IMR-90 (cell line): ENCODE measurements around the gene ABCD1. TPM values are rescaled to one million over a fixed set of nuclear protein-coding genes. Genes with fewer than 3 reads are reported as not detected.

ENCODE experiments used
- ATAC-seq: fragments of 200-7000 bp; cut with Tn5 transposase; 2 replicates; pipeline ENCODE4 v1.9.1; 2020; ENCODE audit warnings: low read depth, mild to moderate bottlenecking, moderate library complexity
- BruUV-seq: library from RNA; stranded (reverse); fragments of 400-500 nt; replicated peaks from 2 replicates; lab custom pipeline; 2021; lab: Mats Ljungman, UMichigan
- CTCF ChIA-PET: fragments of 300-600 bp; formaldehyde crosslinking; extraction: SDS; loops from one replicate; lab custom pipeline; 2021; ENCODE audit warnings: antibody characterized with exemption; lab: Yijun Ruan, JAX
- POLR2A ChIA-PET: fragments of 300-600 bp; sonication (Branson Sonifier 250); formaldehyde crosslinking; loops from one replicate; lab custom pipeline; 2022; ENCODE audit warnings: antibody characterized with exemption; ENCODE audit not compliant: unreplicated experiment; lab: Charles Lee
- DNase-seq: peaks from one replicate; pipeline ENCODE4 v3.0.0; 2013
- H2AFZ ChIP-seq: replicated peaks from 2 replicates; pipeline ENCODE3; 2013; ENCODE audit warnings: low read length, mild to moderate bottlenecking; ENCODE audit not compliant: poor library complexity
- H2AK5ac ChIP-seq: 2 replicates; pipeline ENCODE4 v1.6.1; 2013; ENCODE audit warnings: low read depth, low read length, inconsistent platforms
- H2AK9ac ChIP-seq: replicated peaks from 2 replicates; pipeline ENCODE3; 2013; ENCODE audit warnings: mild to moderate bottlenecking, low read depth, low read length, moderate library complexity; ENCODE audit not compliant: poor library complexity
- H2BK120ac ChIP-seq: 2 replicates; pipeline ENCODE4 v1.6.1; 2013; ENCODE audit warnings: low read depth, low read length, inconsistent platforms
- H2BK15ac ChIP-seq: 3 replicates; pipeline ENCODE4 v1.6.1; 2013; ENCODE audit warnings: low read depth, low read length, inconsistent platforms
- H2BK20ac ChIP-seq: 2 replicates; pipeline ENCODE4 v1.6.1; 2013; ENCODE audit warnings: low read depth, mild to moderate bottlenecking, inconsistent platforms, low read length, moderate library complexity
- H2BK5ac ChIP-seq: 2 replicates; pipeline ENCODE4 v1.6.1; 2013; ENCODE audit warnings: mild to moderate bottlenecking, low read depth, low read length, inconsistent platforms; ENCODE audit not compliant: poor library complexity, severe bottlenecking
- H3K14ac ChIP-seq: replicated peaks from 2 replicates; pipeline ENCODE4 v1.6.1; 2013; ENCODE audit warnings: low read depth, low read length, inconsistent platforms
- H3K18ac ChIP-seq: 2 replicates; pipeline ENCODE4 v1.6.1; 2013; ENCODE audit warnings: low read depth, low read length, control low read depth
- H3K23ac ChIP-seq: 2 replicates; pipeline ENCODE4 v1.6.1; 2013; ENCODE audit warnings: low read depth, low read length, inconsistent platforms
- H3K27ac ChIP-seq: 2 replicates; pipeline ENCODE4 v1.5.1; 2013; ENCODE audit warnings: mild to moderate bottlenecking, control low read depth, low read length; ENCODE audit not compliant: insufficient read depth
- H3K27me3 ChIP-seq: 2 replicates; pipeline ENCODE4 v1.6.1; 2013; ENCODE audit warnings: low read length; ENCODE audit not compliant: control insufficient read depth, insufficient read depth
- H3K36me3 ChIP-seq: 2 replicates; pipeline ENCODE4 v1.6.1; 2013; ENCODE audit warnings: low read length, mixed read lengths; ENCODE audit not compliant: control insufficient read depth, insufficient read depth
- H3K4ac ChIP-seq: 2 replicates; pipeline ENCODE4 v1.6.1; 2013; ENCODE audit warnings: low read depth, low read length, inconsistent platforms
- H3K4me1 ChIP-seq: 2 replicates; pipeline ENCODE4 v1.6.1; 2013; ENCODE audit warnings: low read length, mixed read lengths; ENCODE audit not compliant: control insufficient read depth, insufficient read depth
- H3K4me2 ChIP-seq: 2 replicates; pipeline ENCODE4 v1.6.1; 2013; ENCODE audit warnings: low read depth, mild to moderate bottlenecking, control low read depth, low read length, moderate library complexity
- H3K4me3 ChIP-seq: 2 replicates; pipeline ENCODE4 v1.5.1; 2013; ENCODE audit warnings: low read depth, mild to moderate bottlenecking, control low read depth, low read length, moderate library complexity; ENCODE audit not compliant: insufficient read depth
- H3K56ac ChIP-seq: 2 replicates; pipeline ENCODE4 v1.6.1; 2013; ENCODE audit warnings: low read length, inconsistent platforms; ENCODE audit not compliant: insufficient read depth; ENCODE audit errors: extremely low read depth
- H3K79me1 ChIP-seq, 2 experiments: 2 replicates each; pipeline ENCODE4 v1.6.1; 2013; ENCODE audit warnings: low read length in 2 of 2, inconsistent platforms in 1 of 2, low read depth in 1 of 2
- H3K9ac ChIP-seq: 2 replicates; pipeline ENCODE4 v1.6.1; 2013; ENCODE audit warnings: low read depth, low read length, control low read depth
- H3K9me1 ChIP-seq: 2 replicates; pipeline ENCODE4 v1.6.1; 2013; ENCODE audit warnings: low read length, inconsistent platforms; ENCODE audit not compliant: insufficient read depth
- H3K9me3 ChIP-seq: 2 replicates; pipeline ENCODE4 v1.6.1; 2013; ENCODE audit warnings: low read length; ENCODE audit not compliant: control insufficient read depth, insufficient read depth
- H4K20me1 ChIP-seq: 2 replicates; pipeline ENCODE4 v1.6.1; 2013; ENCODE audit warnings: low read length, inconsistent platforms; ENCODE audit not compliant: insufficient read depth
- H4K5ac ChIP-seq: 2 replicates; pipeline ENCODE4 v1.6.1; 2013; ENCODE audit warnings: mild to moderate bottlenecking, low read depth, low read length, control low read depth
- H4K8ac ChIP-seq, 2 experiments: 2 replicates each; pipeline ENCODE4 v1.6.1; 2013; ENCODE audit warnings: low read depth in 2 of 2, low read length in 2 of 2, control low read depth in 1 of 2, inconsistent platforms in 1 of 2
- H4K91ac ChIP-seq: 2 replicates; pipeline ENCODE4 v1.6.1; 2013; ENCODE audit warnings: low read depth, low read length, inconsistent platforms; ENCODE audit not compliant: insufficient read depth
- CHD1 ChIP-seq: IDR thresholded peaks from 2 replicates; pipeline ENCODE4 v1.6.1; 2012; ENCODE audit warnings: low read depth, low read length, improper control_type of control experiment
- CTCF ChIP-seq: conservative IDR thresholded peaks from 2 replicates; pipeline ENCODE4 v1.5.1; 2012; ENCODE audit warnings: mild to moderate bottlenecking, low read depth, low read length, improper control_type of control experiment
- ELK1 ChIP-seq: fragments of 150-350 bp; IDR thresholded peaks from 2 replicates; pipeline ENCODE4 v1.6.1; 2016; ENCODE audit warnings: low read depth, mild to moderate bottlenecking, low read length, moderate library complexity, borderline replicate concordance
- FOS ChIP-seq: fragments of 150-350 bp; IDR thresholded peaks from 2 replicates; pipeline ENCODE4 v1.6.1; 2016; ENCODE audit warnings: low read depth, low read length
- MAFK ChIP-seq: IDR thresholded peaks from 2 replicates; pipeline ENCODE4 v1.6.1; 2012; ENCODE audit warnings: low read depth, low read length, improper control_type of control experiment
- MAZ ChIP-seq: IDR thresholded peaks from 2 replicates; pipeline ENCODE4 v1.6.1; 2012; ENCODE audit warnings: low read depth, mild to moderate bottlenecking, low read length, improper control_type of control experiment, moderate library complexity, borderline replicate concordance
- RCOR1 ChIP-seq: IDR thresholded peaks from 2 replicates; pipeline ENCODE4 v1.6.1; 2012; ENCODE audit warnings: mild to moderate bottlenecking, low read length, improper control_type of control experiment; ENCODE audit not compliant: insufficient replicate concordance
- RFX5 ChIP-seq: IDR thresholded peaks from 2 replicates; pipeline ENCODE4 v1.8.0; 2012; ENCODE audit warnings: low read depth, mild to moderate bottlenecking, low read length, moderate library complexity
- USF2 ChIP-seq: fragments of 150-350 bp; IDR thresholded peaks from 2 replicates; pipeline ENCODE4 v1.6.1; 2017; ENCODE audit warnings: mild to moderate bottlenecking, antibody characterized with exemption, low read length, low read depth
- WGBS, 2 experiments: methylation state at CpG; one replicate each; pipeline versions ENCODE4 v1.1.5 to v1.1.7; 2013; ENCODE audit warnings: missing lambda C conversion rate in 2 of 2; ENCODE audit not compliant: insufficient read length in 1 of 2; ENCODE audit errors: extremely low coverage in 2 of 2; 5-methylcytosine and 5-hydroxymethylcytosine counted together
- dilution Hi-C: fragments of 300-500 bp; cut with HindIII; formaldehyde crosslinking; loops from one replicate; pipeline ENCODE4 v1.14.3; 2018; ENCODE audit warnings: low sequenced_read_pairs; ENCODE audit not compliant: unreplicated experiment
- in situ Hi-C: fragments of 300-500 bp; cut with MboI; formaldehyde crosslinking; loops from 3 replicates; pipeline ENCODE4 v1.14.3; 2019; ENCODE audit warnings: low sequenced_read_pairs, inconsistent platforms, mixed read lengths
- intact Hi-C: fragments of 100-400 bp; cut with micrococcal nuclease; formaldehyde crosslinking; loops from 2 replicates; pipeline ENCODE4 v1.10.0; 2022
- polyA plus RNA-seq, 3 experiments: library from polyadenylated mRNA; depleted of rRNA; stranded (reverse); fragments of >200 nt; gene quantifications; 2 replicates each; pipeline ENCODE4 v1.2.3, GENCODE V29; 2012; ENCODE audit warnings: low replicate concordance in 1 of 3
- total RNA-seq: library from RNA; depleted of rRNA; stranded (reverse); fragments of >200 nt; gene quantifications from 2 replicates; pipeline ENCODE4 v1.2.3, GENCODE V29; 2012

ABCD1 gene
- total and polyA plus RNA-seq, 2 of the 4 experiments (the other 2 are of a cell fraction): 4.3 to 7.0 TPM

GRCh38 chrX:153692611-153693156 lies 32.0 kb upstream of the ABCD1 start:
- DNase-seq (no peak), ATAC-seq (no peak)
- no peak overlapping the region for H2BK5ac ChIP-seq
- H3K4ac ChIP-seq: no peak overlapping the region
- H3K4me2 ChIP-seq: no peak overlapping the region
- no peak overlapping the region for H2AK5ac ChIP-seq
- no peaks in the 10 kb centered on the region for H3K27me3 ChIP-seq
- no peak overlapping the region for H2AK9ac ChIP-seq
- no TSS peak for BruUV-seq
- no peak overlapping the region for H4K8ac ChIP-seq
- intact Hi-C loops (no loop called here), in situ Hi-C loops (no loop called here), dilution Hi-C loops (no loop called here)
- peaks cover 7% of the 10 kb centered on the region for H3K36me3 ChIP-seq
- no peak for TF ChIP-seq CHD1
- no peak for TF ChIP-seq CTCF
- no peak for TF ChIP-seq RCOR1
- no peak for TF ChIP-seq FOS
- no peak for TF ChIP-seq MAZ
- TF ChIP-seq ELK1: no peak
- no peak for TF ChIP-seq USF2
- TF ChIP-seq MAFK: no peak
- TF ChIP-seq RFX5: no peak
- H3K18ac ChIP-seq: no peak overlapping the region
- H2BK15ac ChIP-seq: no peak overlapping the region
- H3K56ac ChIP-seq: no peak overlapping the region
- peaks cover 9% of the 10 kb centered on the region for H3K4me1 ChIP-seq
- H3K4me3 ChIP-seq: no peak overlapping the region
- no peak overlapping the region for H2BK120ac ChIP-seq
- no peaks in the 10 kb centered on the region for H3K9me3 ChIP-seq
- 50% methylated on average over 2 of the region's 24 CpGs; no CpG with 5 or more reads in 1 of the 2 experiments for WGBS, 2 experiments
- no peak overlapping the region for H4K5ac ChIP-seq
- H3K9me1 ChIP-seq: peaks cover 5% of the 10 kb centered on the region; the same call in 1 of the 2 replicates
- H3K14ac ChIP-seq: no peak overlapping the region
- no peak overlapping the region for H3K27ac ChIP-seq
- no peak overlapping the region for H4K91ac ChIP-seq
- H4K20me1 ChIP-seq: peaks cover 12% of the 10 kb centered on the region
- ChIA-PET POLR2A (no interaction called here), CTCF (no interaction called here)
- H3K79me1 ChIP-seq: 0 out of 4 replicates have a peak, but pooled peaks cover 0 to 6% of the 10 kb centered on the region in 2 experiments
- H3K9ac ChIP-seq: no peak overlapping the region
- no peak overlapping the region for H3K23ac ChIP-seq
- H2AFZ ChIP-seq: no peak overlapping the region
- H2BK20ac ChIP-seq: no peak overlapping the region
